KOPT-K1 (cell line): ENCODE results near the gene ZBTB22.
"Not testable (repeated sequence)": the region's sequence is repeated elsewhere in the genome, so short reads cannot be mapped to it uniquely, and the experiment has no call there.

Experiments used
- H3K27ac ChIP-seq: fragments of 200-600 bp; sonication (generic); 2 replicates; pipeline ENCODE4 v1.5.1; 2016; ENCODE audit warnings: antibody characterized with exemption, mild to moderate bottlenecking, low read depth, low read length; ENCODE audit not compliant: poor library complexity, severe bottlenecking
- H3K36me3 ChIP-seq: fragments of 200-600 bp; sonication (generic); 2 replicates; pipeline ENCODE4 v1.5.1; 2017; ENCODE audit warnings: antibody characterized with exemption, mild to moderate bottlenecking, low read length, moderate library complexity; ENCODE audit not compliant: insufficient read depth
- H3K9me3 ChIP-seq: fragments of 200-600 bp; sonication (generic); 2 replicates; pipeline ENCODE4 v1.5.1; 2017; ENCODE audit warnings: antibody characterized with exemption, low read length, mild to moderate bottlenecking; ENCODE audit not compliant: insufficient read depth, poor library complexity, severe bottlenecking

The ZBTB22 gene

GRCh38 chr6:33317669-33318425 is at the start of gene ZBTB22:
Gene ZBTB22 (minus strand): TSS chr6:33317744. CDS start chr6:33316916, 828 bp downstream.
- Histone ChIP-seq H3K36me3 (peaks cover 32% of the 10 kb centered on the region), H3K27ac (peak within 1 kb of the TSS; percentile 70), H3K9me3 (no peaks in the 10 kb centered on the region)

GRCh38 chr6:33367009-33367714 is 49.6 kb upstream of the ZBTB22 start:
- Histone ChIP-seq H3K27ac (no peak overlapping the region), H3K9me3 (no peaks in the 10 kb centered on the region), H3K36me3 (no peaks in the 10 kb centered on the region)

- H3K36me3 ChIP-seq, H3K27ac ChIP-seq: not testable (repeated sequence)
Observed at GRCh38 chr6:33365206-33365971, 47.8 kb upstream of the ZBTB22 start.

GRCh38 chr6:33364475-33365205 is 47.1 kb upstream of the ZBTB22 start:
- not testable (repeated sequence) for H3K27ac ChIP-seq, H3K9me3 ChIP-seq, H3K36me3 ChIP-seq

More at GRCh38 chr6:33365206-33365971, 47.8 kb upstream of the ZBTB22 start:
- H3K9me3 ChIP-seq = not testable (repeated sequence)

GRCh38 chr6:33363486-33363885 is 45.9 kb upstream of the ZBTB22 start:
- not testable (repeated sequence) for H3K27ac ChIP-seq, H3K36me3 ChIP-seq, H3K9me3 ChIP-seq

- Histone ChIP-seq H3K27ac (no peak overlapping the region), H3K9me3 (no peaks in the 10 kb centered on the region), H3K36me3 (no peaks in the 10 kb centered on the region)
Observed at GRCh38 chr6:33359331-33359730, 41.8 kb upstream of the ZBTB22 start.

- not testable (repeated sequence) for H3K9me3 ChIP-seq, H3K27ac ChIP-seq, H3K36me3 ChIP-seq
Observed at GRCh38 chr6:33357160-33357871, 39.8 kb upstream of the ZBTB22 start.

- no peak overlapping the region for H3K27ac ChIP-seq
- H3K9me3 ChIP-seq = no peaks in the 10 kb centered on the region
- no peaks in the 10 kb centered on the region for H3K36me3 ChIP-seq
Observed at GRCh38 chr6:33356295-33356694, 38.8 kb upstream of the ZBTB22 start.

GRCh38 chr6:33355860-33356259 is 38.3 kb upstream of the ZBTB22 start:
- H3K27ac ChIP-seq, H3K36me3 ChIP-seq, H3K9me3 ChIP-seq: not testable (repeated sequence)

- Histone ChIP-seq H3K36me3 (no peaks in the 10 kb centered on the region), H3K9me3 (no peaks in the 10 kb centered on the region), H3K27ac (no peak overlapping the region)
Observed at GRCh38 chr6:33347816-33348215, 30.3 kb upstream of the ZBTB22 start.

- H3K27ac ChIP-seq, H3K9me3 ChIP-seq, H3K36me3 ChIP-seq: not testable (repeated sequence)
Observed at GRCh38 chr6:33346972-33347371, 29.4 kb upstream of the ZBTB22 start.

- Histone ChIP-seq H3K9me3 (no peaks in the 10 kb centered on the region), H3K27ac (peak overlapping the region; percentile 82)
Observed at GRCh38 chr6:33344701-33345697, 27.5 kb upstream of the ZBTB22 start.

GRCh38 chr6:33343953-33344611 is 26.5 kb upstream of the ZBTB22 start:
- H3K27ac ChIP-seq = peak overlapping the region; percentile 82
- no peaks in the 10 kb centered on the region for H3K36me3 ChIP-seq
- H3K9me3 ChIP-seq = no peaks in the 10 kb centered on the region

More at GRCh38 chr6:33344701-33345697, 27.5 kb upstream of the ZBTB22 start:
- H3K36me3 ChIP-seq = no peaks in the 10 kb centered on the region
